Stimulated activated CD8-positive, alpha-beta memory T cell treated with anti-CD3 and anti-CD28 coated beads, Interleukin-15, amount 100 ng/mL, for 24 hours (primary cell): ENCODE measurements around the gene NOXA1.

Experiments
- DNase-seq: peaks from one replicate; pipeline ENCODE4 v3.0.0-alpha.2; 2020; ENCODE audit warnings: low read depth

Gene NOXA1

GRCh38 chr9:137427454-137428310, 4.5 kb downstream of the NOXA1 start:
- no peak for DNase-seq

DNA sequence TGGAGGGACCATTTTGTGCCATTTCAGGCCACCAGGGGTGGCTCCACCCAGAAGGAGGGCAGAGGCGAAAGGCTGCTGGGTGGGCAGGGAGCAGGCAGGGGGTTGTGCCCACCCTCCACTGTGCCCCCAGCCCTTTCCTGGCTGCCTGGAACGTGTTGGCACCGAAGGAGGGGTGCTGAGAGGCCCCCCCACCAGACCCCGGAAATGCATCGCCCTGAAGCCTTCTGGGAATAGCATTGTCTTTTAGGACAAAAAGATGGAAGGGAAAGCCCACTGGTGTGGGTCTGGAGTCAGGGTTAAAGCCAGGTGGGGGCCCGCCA, 5.1 kb downstream of the NOXA1 start:
- no peak for DNase-seq

DNA sequence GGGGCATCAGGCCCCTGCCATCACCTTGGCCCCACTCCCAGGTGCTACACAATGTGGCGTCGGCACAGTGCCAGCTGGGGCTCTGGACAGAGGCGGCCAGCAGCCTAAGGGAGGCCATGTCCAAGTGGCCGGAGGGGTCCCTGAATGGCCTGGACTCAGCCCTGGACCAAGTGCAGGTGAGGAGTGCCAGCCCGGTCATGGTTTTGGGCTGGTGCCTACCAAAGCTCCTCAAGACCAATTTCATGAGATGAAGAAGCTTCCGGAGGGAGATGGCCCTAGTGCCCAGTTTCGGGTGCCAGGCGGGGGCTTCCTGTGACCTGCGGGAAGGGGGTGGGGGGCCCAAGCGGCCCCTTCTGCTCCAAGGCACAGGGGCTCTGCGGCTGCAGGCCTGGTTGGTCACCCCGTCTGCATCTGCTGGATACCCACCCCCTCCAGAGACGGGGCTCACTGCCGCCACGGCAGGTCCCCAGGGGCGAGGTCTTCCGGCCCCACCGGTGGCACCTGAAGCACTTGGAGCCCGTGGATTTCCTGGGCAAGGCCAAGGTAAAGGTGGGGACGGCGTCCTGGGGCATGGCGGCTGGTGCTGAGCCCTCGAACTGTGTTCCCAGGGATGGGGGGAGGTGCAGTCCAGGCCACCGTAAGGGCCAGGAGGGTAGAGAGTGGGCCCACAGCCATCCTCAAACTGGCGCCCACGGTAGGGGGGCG, 5.8 kb downstream of the NOXA1 start:
- DNase-seq, result no peak

DNA sequence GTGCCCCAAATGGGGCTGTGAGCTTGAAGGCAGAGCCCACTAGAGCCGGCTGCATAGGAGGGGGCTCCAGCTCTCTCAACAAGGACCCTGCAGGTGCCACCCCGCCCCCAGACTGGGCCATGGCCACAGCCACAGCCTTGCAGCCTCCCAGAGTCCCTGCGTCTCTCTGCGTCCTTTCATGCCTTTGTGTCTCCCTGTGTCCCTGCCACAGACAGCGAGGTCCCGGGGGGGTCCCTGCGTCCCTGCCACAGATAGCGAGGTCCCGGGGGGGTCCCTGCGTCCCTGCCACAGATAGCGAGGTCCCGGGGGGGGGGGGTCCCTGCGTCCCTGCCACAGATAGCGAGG, 6.3 kb downstream of the NOXA1 start:
- no peak for DNase-seq

GRCh38 chr9:137429974-137430722, 7.0 kb downstream of the NOXA1 start:
- no peak for DNase-seq

- DNase-seq, result no peak
Measured at GRCh38 chr9:137430723-137431415, 7.7 kb downstream of the NOXA1 start.

- DNase-seq, result no peak
Measured at GRCh38 chr9:137431416-137431931, 8.3 kb downstream of the NOXA1 start.

DNA sequence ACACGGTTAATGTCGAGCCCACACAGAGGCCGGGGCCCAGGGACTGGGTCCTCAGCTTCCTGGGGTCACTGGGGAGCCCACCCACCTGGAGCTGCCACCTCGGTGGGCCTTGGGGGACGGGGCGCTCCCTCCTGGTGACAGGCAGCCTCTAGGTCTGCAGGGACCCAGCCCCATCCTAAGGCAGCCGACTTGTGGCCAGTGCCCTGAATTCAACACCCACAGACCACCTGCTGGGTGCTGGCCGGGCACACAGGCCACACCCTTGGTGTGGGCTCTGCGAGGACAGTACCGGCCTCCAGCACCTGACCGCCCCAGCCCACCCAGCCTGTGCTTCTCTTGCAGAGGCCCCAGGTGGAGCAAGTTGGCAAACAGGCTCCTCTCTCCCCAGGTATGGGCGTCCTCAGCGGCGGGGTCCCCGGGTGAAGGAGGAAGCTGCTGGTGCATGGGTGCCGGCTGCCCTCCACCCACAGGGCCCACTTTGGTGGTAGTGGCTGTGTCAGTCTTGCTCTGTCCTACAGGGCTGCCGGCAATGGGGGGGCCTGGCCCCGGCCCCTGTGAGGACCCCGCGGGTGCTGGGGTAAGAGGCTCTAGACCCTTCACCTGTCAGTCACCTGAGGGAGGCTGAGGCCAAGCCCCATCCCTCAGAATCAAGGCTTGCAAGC, 9.6 kb downstream of the NOXA1 start:
- no peak for DNase-seq

GRCh38 chr9:137433349-137433915, 10.2 kb downstream of the NOXA1 start:
- DNase-seq, result no peak

DNA sequence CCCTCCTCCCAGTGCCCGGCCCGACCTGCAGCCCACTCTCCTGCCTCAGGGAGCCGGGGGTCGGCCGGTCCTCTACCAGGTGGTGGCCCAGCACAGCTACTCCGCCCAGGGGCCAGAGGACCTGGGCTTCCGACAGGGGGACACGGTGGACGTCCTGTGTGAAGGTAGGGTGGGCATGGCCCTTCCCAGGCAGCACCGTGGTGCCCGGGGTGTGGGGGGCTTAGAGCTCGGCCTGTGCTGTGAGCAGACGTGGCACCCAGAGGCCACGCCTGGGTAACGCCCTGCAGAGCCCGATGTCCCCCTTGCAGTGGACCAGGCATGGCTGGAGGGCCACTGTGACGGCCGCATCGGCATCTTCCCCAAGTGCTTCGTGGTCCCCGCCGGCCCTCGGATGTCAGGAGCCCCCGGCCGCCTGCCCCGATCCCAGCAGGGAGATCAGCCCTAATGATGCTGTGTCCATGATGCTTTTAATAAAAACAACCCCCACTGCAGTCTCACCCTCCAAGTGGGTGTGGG, 10.8 kb downstream of the NOXA1 start:
- no peak for DNase-seq

- no peak for DNase-seq
Measured at GRCh38 chr9:137434498-137435380, 11.5 kb downstream of the NOXA1 start.

DNA sequence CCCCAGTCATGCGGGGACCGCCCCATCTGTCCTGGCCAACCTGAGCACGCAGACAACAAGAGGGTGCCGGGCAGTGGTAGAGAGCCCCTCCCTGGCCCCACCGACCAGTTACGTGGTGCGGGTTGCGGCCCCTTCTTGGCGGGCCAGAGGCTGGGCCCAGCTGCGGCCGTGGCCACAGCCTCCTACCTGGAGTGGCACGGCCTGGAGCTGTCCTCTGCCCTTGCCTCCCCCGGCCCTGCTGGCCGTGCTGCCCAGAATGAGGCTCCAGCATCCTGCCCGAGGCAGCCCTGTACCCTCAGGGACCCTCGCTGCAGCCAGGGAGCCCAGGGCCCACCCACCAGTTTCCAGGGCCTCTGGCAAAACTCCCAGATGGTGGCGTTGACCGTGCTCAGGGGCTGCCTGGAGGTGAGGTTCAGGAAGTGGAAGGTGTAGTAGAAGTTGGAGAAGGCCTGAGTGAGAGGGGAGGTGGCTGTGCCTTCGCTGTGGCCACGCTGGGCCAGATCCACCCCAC, 12.2 kb downstream of the NOXA1 start:
- no peak for DNase-seq

DNA sequence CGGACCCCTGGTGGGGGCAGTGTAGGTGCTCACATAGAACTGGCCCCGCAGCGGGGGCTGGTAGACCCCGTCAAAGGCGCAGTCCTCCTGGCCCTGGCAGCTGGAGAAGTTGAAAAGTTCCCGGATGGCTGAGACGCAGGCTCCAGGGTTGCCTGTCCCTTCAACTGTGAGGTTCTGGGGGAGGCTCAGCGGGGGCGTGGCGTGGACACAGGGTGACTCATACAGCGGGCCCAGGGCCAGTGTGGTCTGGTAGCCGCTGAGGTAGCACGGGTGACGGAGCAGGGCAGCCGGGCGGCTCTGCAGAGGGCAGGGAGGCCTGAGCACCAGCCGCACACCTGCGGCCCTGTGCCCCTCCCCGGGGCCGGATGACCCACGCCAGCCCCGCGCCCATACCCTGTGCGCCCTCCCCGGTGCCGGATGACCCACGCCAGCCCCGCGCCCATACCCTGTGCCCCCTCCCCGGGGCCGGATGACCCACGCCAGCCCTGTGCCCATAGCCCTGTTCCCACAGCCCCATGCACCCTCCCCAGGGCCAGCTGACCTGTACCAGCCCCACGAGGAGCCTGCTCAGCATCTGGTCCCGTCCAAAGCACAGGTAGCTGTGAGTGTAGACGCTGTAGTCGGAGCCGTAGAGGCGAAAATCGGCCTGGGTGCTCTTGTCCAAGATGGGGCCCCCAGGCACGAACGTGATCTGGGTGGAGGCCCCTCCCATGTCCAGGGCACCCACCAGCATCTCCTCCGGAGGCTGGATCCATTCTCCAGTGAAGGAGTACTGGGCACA, 13.0 kb downstream of the NOXA1 start:
- DNase-seq, result no peak

DNA sequence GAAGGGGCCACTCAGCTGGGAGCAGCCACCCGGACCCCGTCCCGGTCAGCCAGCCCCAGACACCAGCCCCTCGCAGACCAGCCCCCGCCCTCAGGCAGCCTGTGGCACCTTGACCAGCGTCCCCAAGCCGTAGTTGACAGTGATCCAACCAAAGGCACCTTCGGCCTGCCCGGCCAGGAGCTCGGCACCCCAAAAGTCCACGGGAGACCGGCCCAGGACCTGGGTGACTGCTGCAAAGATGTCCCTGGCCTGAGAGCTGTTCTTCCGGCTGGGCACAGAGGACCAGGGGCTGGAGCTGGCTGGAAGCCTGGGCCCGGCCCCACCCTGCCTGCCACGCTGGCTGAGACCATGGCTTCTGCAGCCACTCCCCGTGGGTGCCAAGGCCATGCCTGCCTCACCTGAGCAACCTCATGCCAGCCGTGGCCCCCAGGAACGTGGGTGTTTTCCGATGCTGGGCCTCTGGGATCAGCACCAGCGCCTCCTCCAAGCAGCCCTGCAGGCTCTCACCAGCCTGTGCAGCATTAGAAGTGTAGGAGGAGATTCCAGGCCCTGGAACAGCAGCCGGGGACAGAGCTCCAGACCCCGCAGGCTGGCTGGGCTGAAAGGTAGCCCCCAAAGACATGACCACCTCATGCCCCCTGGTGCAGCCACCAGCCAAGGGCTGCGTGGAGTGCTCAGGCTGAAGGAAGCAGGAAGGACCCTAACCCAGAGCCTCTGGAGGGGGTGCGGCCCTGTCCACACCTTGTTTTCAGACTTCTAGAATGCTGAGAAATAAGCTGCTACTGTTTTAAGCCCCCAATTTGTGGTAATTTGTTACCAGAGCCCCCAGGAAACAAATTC, 13.8 kb downstream of the NOXA1 start:
- DNase-seq, result no peak

DNA sequence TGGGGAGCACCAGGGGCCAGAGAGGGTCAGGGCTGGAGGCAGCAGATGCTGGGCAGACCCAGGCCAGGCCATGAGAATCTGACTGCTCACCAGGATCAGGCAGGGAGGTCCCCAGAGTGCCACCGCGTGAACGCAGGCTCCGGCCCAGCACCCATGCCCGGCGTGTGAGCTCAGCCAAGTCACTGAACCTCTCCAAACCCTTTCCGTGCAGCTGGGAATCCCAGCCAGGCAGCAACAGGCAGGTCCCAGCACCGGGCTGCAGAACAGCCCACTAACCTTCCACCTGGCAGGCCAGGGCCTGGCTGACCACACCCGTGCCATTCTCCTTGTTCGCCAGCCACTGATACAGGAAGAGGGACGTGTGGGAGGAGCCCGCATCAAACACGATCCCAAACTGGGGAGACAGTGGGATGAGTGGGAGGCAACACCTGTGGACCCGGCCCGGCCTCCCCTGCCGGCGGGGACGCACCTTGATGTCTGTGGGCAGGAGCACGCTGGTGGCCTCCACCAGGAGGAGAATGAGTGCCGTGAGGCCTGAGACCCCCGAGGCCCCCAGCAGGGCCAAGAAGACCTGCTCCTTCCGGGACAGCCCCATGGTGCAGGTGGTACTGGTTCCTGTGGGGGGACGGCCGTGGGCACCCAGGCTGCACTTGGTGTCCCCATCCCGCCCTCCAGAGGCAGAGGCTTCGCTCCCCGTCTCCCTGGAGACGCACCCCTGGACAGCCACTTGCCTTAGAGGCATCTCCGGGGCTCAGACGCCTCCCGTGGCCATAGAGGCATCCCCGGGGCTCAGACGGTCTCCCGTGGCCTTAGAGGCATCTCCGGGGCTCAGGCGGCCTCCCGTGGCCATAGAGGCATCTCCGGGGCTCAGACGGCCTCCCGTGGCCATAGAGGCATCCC, 14.7 kb downstream of the NOXA1 start:
- no peak for DNase-seq

DNA sequence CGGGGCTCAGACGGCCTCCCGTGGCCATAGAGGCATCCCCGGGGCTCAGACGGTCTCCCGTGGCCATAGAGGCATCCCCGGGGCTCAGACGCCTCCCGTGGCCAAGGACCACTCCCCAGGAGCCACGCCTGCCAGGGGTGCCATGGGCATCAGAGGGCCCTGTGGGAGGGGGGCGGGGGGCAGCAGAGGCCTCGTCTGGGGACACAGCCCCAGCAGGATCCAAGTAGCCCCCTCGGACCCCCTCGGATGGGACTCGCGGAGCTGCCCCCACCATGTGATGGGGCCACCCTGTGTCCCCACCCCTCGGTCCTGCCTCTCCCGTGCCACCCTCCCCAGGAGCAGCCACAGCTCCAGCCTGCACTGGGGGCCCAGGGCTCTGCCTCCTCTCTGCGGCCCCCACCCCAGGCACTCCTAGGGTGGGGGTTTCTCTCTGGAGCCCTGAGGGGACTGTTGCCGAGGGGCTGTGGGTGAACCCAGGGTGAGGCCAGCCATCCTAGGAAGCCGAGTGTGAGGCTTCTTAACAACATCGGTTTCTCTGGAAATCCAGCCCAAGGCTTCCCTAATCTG, 15.5 kb downstream of the NOXA1 start:
- DNase-seq, result no peak
